K562 (cell line): ENCODE data around the gene NR1H2.

Experiments
- DPF2 ChIP-seq: fragments of 450-650 bp; IDR thresholded peaks from 2 replicates; pipeline ENCODE4 v1.6.1; 2016
- EZH2 ChIP-seq: IDR thresholded peaks from 2 replicates; pipeline ENCODE4 v1.6.1; 2012; ENCODE audit warnings: low read depth, mild to moderate bottlenecking, inconsistent platforms, low read length, borderline replicate concordance
- JUND ChIP-seq, 2 experiments: IDR thresholded peaks; 2 replicates in 1 of 2; 3 replicates in 1 of 2; pipeline ENCODE4 v1.6.1; 2011; ENCODE audit warnings: borderline replicate concordance in 2 of 2, low read depth in 2 of 2, low read length in 2 of 2, improper control_type of control experiment in 1 of 2, missing biosample characterization in 1 of 2, missing genetic modification characterization in 1 of 2, missing genetic modification reagents in 1 of 2
- POLR2AphosphoS2 ChIP-seq: IDR thresholded peaks from 2 replicates; pipeline ENCODE4 v1.6.1; 2012; ENCODE audit warnings: low read length, improper control_type of control experiment
- STAG1 ChIP-seq: sonication (generic); formaldehyde crosslinking; IDR thresholded peaks from 2 replicates; pipeline ENCODE4 v1.5.0; 2020; ENCODE audit warnings: missing genetic modification reagents, borderline replicate concordance
- TSHZ1 ChIP-seq: fragments of 250-450 bp; sonication (Bioruptor Pico); IDR thresholded peaks from 2 replicates; pipeline ENCODE4 v1.4.0; 2020; ENCODE audit warnings: mild to moderate bottlenecking, moderate library complexity
- ZSCAN29 ChIP-seq: fragments of 450-650 bp; IDR thresholded peaks from 2 replicates; pipeline ENCODE4 v1.6.1; 2017
- TF ChIP-seq, protein P1 (sequence below), 3 experiments: IDR thresholded peaks in 2 of 3; conservative IDR thresholded peaks in 1 of 3; 2 replicates each; pipeline ENCODE4 v1.5.1; 2011 to 2012; ENCODE audit warnings: low read length in 3 of 3, mild to moderate bottlenecking in 3 of 3, control low read depth in 2 of 3, improper control_type of control experiment in 1 of 3, inconsistent platforms in 1 of 3, low read depth in 1 of 3, mixed read lengths in 1 of 3, moderate library complexity in 1 of 3; ENCODE audit not compliant: insufficient read depth in 2 of 3
- TF ChIP-seq, protein P2 (sequence below): sonication (generic); formaldehyde crosslinking; IDR thresholded peaks from 2 replicates; pipeline ENCODE4 v1.8.0; 2022; ENCODE audit warnings: mild to moderate bottlenecking, low read depth, missing genetic modification reagents

GRCh38 chr19:50402544-50403301 is 26.5 kb downstream of the NR1H2 start:
- TF ChIP-seq EZH2 (no peak), JUND (IDR thresholded peaks at IDR 0.05; ENCODE audit: borderline replicate concordance, low read depth, low read length) (no peak), JUND (tag; IDR thresholded peaks at IDR 0.05; ENCODE audit: borderline replicate concordance, low read depth, low read length) (no peak), DPF2 (no peak), STAG1 (CRISPR knock-in tag) (no peak), POLR2AphosphoS2 (no peak), ZSCAN29 (no peak), TSHZ1 (CRISPR knock-in tag) (no peak)
- TF ChIP-seq, protein P1, sequence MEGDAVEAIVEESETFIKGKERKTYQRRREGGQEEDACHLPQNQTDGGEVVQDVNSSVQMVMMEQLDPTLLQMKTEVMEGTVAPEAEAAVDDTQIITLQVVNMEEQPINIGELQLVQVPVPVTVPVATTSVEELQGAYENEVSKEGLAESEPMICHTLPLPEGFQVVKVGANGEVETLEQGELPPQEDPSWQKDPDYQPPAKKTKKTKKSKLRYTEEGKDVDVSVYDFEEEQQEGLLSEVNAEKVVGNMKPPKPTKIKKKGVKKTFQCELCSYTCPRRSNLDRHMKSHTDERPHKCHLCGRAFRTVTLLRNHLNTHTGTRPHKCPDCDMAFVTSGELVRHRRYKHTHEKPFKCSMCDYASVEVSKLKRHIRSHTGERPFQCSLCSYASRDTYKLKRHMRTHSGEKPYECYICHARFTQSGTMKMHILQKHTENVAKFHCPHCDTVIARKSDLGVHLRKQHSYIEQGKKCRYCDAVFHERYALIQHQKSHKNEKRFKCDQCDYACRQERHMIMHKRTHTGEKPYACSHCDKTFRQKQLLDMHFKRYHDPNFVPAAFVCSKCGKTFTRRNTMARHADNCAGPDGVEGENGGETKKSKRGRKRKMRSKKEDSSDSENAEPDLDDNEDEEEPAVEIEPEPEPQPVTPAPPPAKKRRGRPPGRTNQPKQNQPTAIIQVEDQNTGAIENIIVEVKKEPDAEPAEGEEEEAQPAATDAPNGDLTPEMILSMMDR (IDR thresholded peaks at IDR 0.05 in 2 of 3, conservative IDR thresholded peaks at IDR 0.05 in 1 of 3; ENCODE audit: insufficient read depth in 2 of 3, low read depth in 1 of 3, low read length in 3 of 3), result no peak
- TF ChIP-seq, protein P2, sequence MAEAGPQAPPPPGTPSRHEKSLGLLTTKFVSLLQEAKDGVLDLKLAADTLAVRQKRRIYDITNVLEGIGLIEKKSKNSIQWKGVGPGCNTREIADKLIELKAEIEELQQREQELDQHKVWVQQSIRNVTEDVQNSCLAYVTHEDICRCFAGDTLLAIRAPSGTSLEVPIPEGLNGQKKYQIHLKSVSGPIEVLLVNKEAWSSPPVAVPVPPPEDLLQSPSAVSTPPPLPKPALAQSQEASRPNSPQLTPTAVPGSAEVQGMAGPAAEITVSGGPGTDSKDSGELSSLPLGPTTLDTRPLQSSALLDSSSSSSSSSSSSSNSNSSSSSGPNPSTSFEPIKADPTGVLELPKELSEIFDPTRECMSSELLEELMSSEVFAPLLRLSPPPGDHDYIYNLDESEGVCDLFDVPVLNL (CRISPR knock-in tag), result no peak
